Liver (tissue), 9 donors: Measurements from ENCODE around the gene CCDC91. TPM values are rescaled to one million over a fixed set of nuclear protein-coding genes. Genes with fewer than 3 reads are reported as not detected.

ENCODE experiments used
- DNase-seq: peaks from one replicate; pipeline ENCODE4 v3.0.0-alpha.2; 2017; ENCODE audit warnings: low spot score
- H3K27ac ChIP-seq, 2 donors: one replicate each; pipeline ENCODE4 v1.7.0; 2013; ENCODE audit warnings: inconsistent platforms in 2 of 2, low read length in 2 of 2, control low read depth in 1 of 2, low read depth in 1 of 2, mild to moderate bottlenecking in 1 of 2
- H3K27me3 ChIP-seq, 4 donors: one replicate each; pipeline versions ENCODE4 v1.6.1 to v1.7.0; 2013; ENCODE audit warnings: low read length in 3 of 4, inconsistent platforms in 1 of 4, mild to moderate bottlenecking in 1 of 4, moderate library complexity in 1 of 4; ENCODE audit not compliant: control insufficient read depth in 4 of 4, insufficient read depth in 4 of 4
- H3K36me3 ChIP-seq, 4 donors: one replicate each; pipeline versions ENCODE4 v1.6.1 to v1.7.0; 2013; ENCODE audit warnings: low read length in 3 of 4, mild to moderate bottlenecking in 3 of 4, low read depth in 1 of 4, moderate library complexity in 1 of 4; ENCODE audit not compliant: control insufficient read depth in 4 of 4, insufficient read depth in 3 of 4
- H3K4me1 ChIP-seq, 4 donors: one replicate each; pipeline versions ENCODE4 v1.6.1 to v1.7.0; 2013; ENCODE audit warnings: low read length in 3 of 4, mild to moderate bottlenecking in 3 of 4, moderate library complexity in 1 of 4; ENCODE audit not compliant: control insufficient read depth in 4 of 4, insufficient read depth in 4 of 4
- H3K4me3 ChIP-seq, 3 donors: one replicate each; pipeline versions ENCODE4 v1.6.1 to v1.7.0; 2013; ENCODE audit warnings: low read length in 3 of 3, control low read depth in 1 of 3, low read depth in 1 of 3, mild to moderate bottlenecking in 1 of 3
- H3K9ac ChIP-seq, 2 donors: one replicate each; pipeline ENCODE4 v1.7.0; 2013; ENCODE audit warnings: low read length in 2 of 2, mild to moderate bottlenecking in 2 of 2, moderate library complexity in 2 of 2, control low read depth in 1 of 2, low read depth in 1 of 2
- H3K9me3 ChIP-seq, 4 donors: one replicate each; pipeline versions ENCODE4 v1.6.1 to v1.7.0; 2013; ENCODE audit warnings: low read length in 3 of 4; ENCODE audit not compliant: control insufficient read depth in 4 of 4
- ATF3 ChIP-seq: IDR thresholded peaks from 2 replicates; pipeline ENCODE4 v1.6.1; 2016; ENCODE audit warnings: antibody characterized with exemption
- CTCF ChIP-seq: fragments of 150-350 bp; IDR thresholded peaks from 2 replicates; pipeline ENCODE4 v1.5.1; 2017; ENCODE audit warnings: improper control_type of control experiment, low read depth, low read length; ENCODE audit not compliant: missing input control
- FOXA1 ChIP-seq: IDR thresholded peaks from 2 replicates; pipeline ENCODE4 v1.6.1; 2016; ENCODE audit warnings: antibody characterized with exemption
- FOXA2 ChIP-seq: IDR thresholded peaks from 2 replicates; pipeline ENCODE4 v1.6.1; 2016; ENCODE audit warnings: antibody characterized with exemption
- GABPA ChIP-seq, 2 donors: IDR thresholded peaks in 1 of 2; conservative IDR thresholded peaks in 1 of 2; 2 replicates each; pipeline ENCODE4 v1.6.1; 2016; ENCODE audit warnings: antibody characterized with exemption in 2 of 2, mild to moderate bottlenecking in 1 of 2, moderate library complexity in 1 of 2
- HNF4A ChIP-seq, 2 donors: conservative IDR thresholded peaks; 2 replicates each; pipeline ENCODE4 v1.6.1; 2016; ENCODE audit warnings: antibody characterized with exemption in 2 of 2, mild to moderate bottlenecking in 2 of 2
- HNF4G ChIP-seq: IDR thresholded peaks from 2 replicates; pipeline ENCODE4 v1.6.1; 2016; ENCODE audit warnings: antibody characterized with exemption
- MAX ChIP-seq: IDR thresholded peaks from 2 replicates; pipeline ENCODE4 v1.6.1; 2016; ENCODE audit warnings: antibody characterized with exemption
- NR2F2 ChIP-seq: IDR thresholded peaks from 2 replicates; pipeline ENCODE4 v1.6.1; 2016; ENCODE audit warnings: antibody characterized with exemption
- RAD21 ChIP-seq, 2 donors: IDR thresholded peaks; 2 replicates each; pipeline ENCODE4 v1.6.1; 2016; ENCODE audit warnings: antibody characterized with exemption in 2 of 2, mild to moderate bottlenecking in 2 of 2
- RXRA ChIP-seq, 2 donors: IDR thresholded peaks; 2 replicates each; pipeline ENCODE4 v1.6.1; 2017 to 2018; ENCODE audit warnings: antibody characterized with exemption in 2 of 2, mild to moderate bottlenecking in 1 of 2
- SP1 ChIP-seq: IDR thresholded peaks from 2 replicates; pipeline ENCODE4 v1.6.1; 2018; ENCODE audit warnings: antibody characterized with exemption, mild to moderate bottlenecking
- TAF1 ChIP-seq: conservative IDR thresholded peaks from 2 replicates; pipeline ENCODE4 v1.6.1; 2016; ENCODE audit warnings: antibody characterized with exemption, mild to moderate bottlenecking
- YY1 ChIP-seq: IDR thresholded peaks from 2 replicates; pipeline ENCODE4 v1.6.1; 2016; ENCODE audit warnings: antibody characterized with exemption, mild to moderate bottlenecking
- ZBTB33 ChIP-seq: IDR thresholded peaks from 2 replicates; pipeline ENCODE4 v1.6.1; 2016; ENCODE audit warnings: antibody characterized with exemption
- WGBS: extraction: QIAGEN DNeasy Blood & Tissue Kit; methylation state at CpG from one replicate; pipeline ENCODE4 v1.1.7; 2013; 5-methylcytosine and 5-hydroxymethylcytosine counted together
- polyA plus RNA-seq, 2 donors: library from polyadenylated mRNA; stranded (reverse) in 1 of 2; unstranded in 1 of 2; fragments of 200-250 nt in 1 of 2; fragments of >200 nt in 1 of 2; fragmentation: Nextera tagmentation in 1 of 2; extraction: Ambion mirVana in 1 of 2; gene quantifications; one replicate each; pipeline versions ENCODE4 v1.2.1 to v1.2.3, GENCODE V29; 2013 to 2015
- total RNA-seq, 2 donors: library from RNA; depleted of rRNA; stranded (reverse); fragments of >200 nt; gene quantifications; one replicate each; pipeline ENCODE4 v1.2.3, GENCODE V29; 2014
- donor health status: healthy.
- donor health status: healthy.
- donor health status: healthy.
- donor health status: healthy.
- donor health status: healthy.

The CCDC91 gene
- total and polyA plus RNA-seq, 4 donors: 8.4 to 29.0 (median 15.1) TPM

GRCh38 chr12:28536088-28536487 is 345.8 kb downstream of the CCDC91 start:
- H3K9me3 ChIP-seq: no peaks in the 10 kb centered on the region
- H3K27me3 ChIP-seq: no peaks in the 10 kb centered on the region
- H3K4me3 ChIP-seq: no peak overlapping the region
- WGBS: 89% methylated on average over 2 of the region's 2 CpGs
- TF ChIP-seq FOXA1 (no peak), GABPA (IDR thresholded peaks at IDR 0.05 in 1 of 2, conservative IDR thresholded peaks at IDR 0.05 in 1 of 2) (no peak), NR2F2 (no peak), ZBTB33 (no peak), CTCF (no peak), FOXA2 (no peak), SP1 (no peak), TAF1 (no peak), ATF3 (no peak), HNF4G (no peak), YY1 (no peak), HNF4A (conservative IDR thresholded peaks at IDR 0.05) (no peak), RAD21 (IDR thresholded peaks at IDR 0.05) (no peak), RXRA (IDR thresholded peaks at IDR 0.05) (no peak), MAX (no peak)
- H3K36me3 ChIP-seq: no peaks in the 10 kb centered on the region
- no peak overlapping the region for H3K27ac ChIP-seq
- no peak for DNase-seq
- no peak overlapping the region for H3K9ac ChIP-seq
- no peaks in the 10 kb centered on the region for H3K4me1 ChIP-seq

GRCh38 chr12:28537474-28537873 is 347.2 kb downstream of the CCDC91 start:
- Histone ChIP-seq H3K9ac (no peak overlapping the region), H3K27ac (no peak overlapping the region), H3K9me3 (no peaks in the 10 kb centered on the region), H3K27me3 (no peaks in the 10 kb centered on the region), H3K4me3 (no peak overlapping the region), H3K36me3 (no peaks in the 10 kb centered on the region), H3K4me1 (no peaks in the 10 kb centered on the region)
- WGBS: 92% methylated on average over 1 of the region's 1 CpG
- DNase-seq: no peak
- TF ChIP-seq CTCF (no peak), MAX (no peak), YY1 (no peak)
